Activated CD4-positive, alpha-beta T cell treated with anti-CD3 and anti-CD28 coated beads, Interleukin-10, Interleukin-2, amounts not matched to agents 100 ng/mL and 50 ng/mL, durations not matched to agents 16 hours and 8 hours (primary cell): ENCODE measurements around the gene EIF4E1B.

ENCODE experiments used
- DNase-seq: peaks from one replicate; pipeline ENCODE4 v3.0.0-alpha.2; 2020

The EIF4E1B gene

DNA sequence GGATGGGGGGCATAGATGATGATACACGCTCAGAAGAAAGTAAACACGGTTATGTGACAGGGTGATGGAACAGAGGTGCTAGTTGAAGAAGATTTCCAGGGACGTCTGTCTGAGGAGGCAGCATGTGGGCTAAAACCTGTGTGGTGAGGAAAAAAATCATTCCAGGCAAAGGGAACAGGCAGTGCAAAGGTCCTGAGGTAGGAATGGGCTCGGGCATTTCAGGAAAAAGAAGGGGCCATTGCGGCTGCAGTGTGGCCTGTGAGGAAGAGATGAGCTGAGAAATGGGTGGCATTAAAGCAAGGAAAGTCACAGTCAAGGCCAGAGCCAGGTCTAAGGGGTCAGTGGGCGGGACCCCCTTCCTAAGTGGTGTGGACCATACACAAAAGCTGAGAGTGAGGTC, 35.0 kb downstream of the EIF4E1B start:
- DNase-seq = no peak

DNA sequence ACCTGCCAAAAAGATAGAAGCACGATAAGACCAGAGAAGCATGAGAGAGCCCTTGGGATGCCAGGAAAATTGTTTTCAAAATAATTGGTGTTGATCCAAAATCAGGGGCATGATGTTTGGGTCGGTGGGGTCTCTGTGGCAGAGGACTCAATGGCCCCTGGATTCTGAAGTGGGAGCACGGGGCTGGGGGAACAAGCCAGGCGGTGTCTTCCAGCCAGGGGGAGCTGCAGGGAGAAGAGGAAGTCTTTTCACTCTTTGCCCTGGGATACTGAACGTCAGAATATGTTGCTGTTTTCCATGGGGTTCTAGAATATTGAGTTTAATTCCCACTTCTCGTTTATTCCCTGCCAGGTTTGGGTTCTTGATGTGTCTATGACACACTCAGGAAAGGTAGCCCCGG, 37.2 kb downstream of the EIF4E1B start:
- DNase-seq = no peak

DNA sequence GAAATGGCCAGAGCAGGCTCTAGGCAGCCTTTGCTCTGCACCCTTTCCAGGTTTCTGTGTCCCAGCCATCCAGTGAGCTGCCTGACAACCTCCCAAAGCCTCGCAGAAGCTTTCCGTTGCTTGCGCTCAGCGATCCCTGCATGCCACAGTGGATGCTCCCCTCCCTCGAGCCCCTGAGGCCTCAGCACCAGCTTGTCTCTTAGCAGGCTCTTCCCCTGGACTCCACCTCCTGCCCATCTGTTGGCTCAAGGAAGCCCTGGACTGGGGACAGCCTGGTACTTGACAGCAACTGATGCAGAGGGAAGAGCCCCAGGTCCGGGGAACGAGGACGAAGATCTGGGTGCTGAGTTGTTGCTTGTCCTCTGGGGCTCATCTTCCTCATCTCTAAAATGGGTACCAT, 40.0 kb downstream of the EIF4E1B start:
- DNase-seq = no peak

DNA sequence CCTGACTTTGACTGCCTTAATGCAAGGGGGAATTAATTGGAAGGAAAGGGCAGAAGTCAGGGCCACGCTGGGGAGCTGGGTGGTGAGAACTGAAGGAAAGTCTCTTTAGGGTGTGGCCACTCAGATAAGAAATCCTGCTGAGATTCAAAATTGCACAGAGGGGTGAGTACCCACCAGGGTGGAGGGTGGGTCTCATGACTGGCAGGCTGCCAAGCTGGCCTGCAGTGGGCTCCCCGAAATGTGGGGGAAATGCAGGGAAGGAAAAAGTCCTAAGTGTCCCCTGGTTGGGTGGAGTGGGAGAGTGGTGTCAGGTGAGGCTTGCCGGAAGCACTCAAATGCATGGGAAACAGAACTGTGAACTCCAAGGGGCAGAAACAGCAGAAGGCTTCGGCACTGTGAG, 40.9 kb downstream of the EIF4E1B start:
- DNase-seq = no peak

DNA sequence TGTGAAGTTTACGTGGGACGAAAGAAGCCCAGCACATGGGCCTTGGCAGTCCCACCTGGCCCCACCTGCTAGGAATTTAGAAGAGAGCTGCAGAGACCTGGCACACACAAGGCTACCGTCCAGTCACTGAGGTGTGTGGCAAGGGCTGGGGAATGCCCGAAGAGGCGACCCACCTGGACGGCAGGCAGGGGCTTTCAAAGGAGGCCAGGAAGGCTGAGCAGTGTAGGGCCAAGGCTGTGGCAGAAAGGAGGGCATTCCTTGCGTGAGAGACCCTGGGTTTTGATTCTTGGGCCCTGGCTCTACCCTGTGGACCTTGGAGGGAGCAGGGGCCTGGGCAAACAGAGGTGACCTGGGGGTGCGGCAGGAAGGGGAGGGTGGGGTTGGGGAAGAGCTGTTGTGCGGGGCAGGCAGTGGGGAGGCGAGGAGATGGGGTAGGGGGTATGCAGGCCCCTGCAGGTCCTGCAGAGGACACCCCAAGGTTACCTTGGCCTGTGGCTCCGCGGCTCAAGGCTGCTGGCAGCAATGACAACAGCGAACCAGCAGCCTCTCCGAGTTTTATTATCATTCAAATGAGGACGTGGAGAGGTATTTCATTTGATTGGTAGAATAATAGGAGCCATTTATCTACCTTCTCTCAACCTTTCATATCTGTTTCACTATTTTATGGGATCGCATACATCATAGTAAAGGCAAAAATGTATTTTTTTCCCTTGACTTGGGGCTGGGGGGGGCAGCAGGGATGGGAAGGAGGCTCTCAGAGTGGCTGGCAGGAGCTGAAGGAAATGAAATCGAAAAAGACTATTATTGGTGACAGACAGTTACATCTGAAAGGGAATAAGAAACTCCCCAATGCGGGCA, 41.6 kb downstream of the EIF4E1B start:
- no peak for DNase-seq

DNA sequence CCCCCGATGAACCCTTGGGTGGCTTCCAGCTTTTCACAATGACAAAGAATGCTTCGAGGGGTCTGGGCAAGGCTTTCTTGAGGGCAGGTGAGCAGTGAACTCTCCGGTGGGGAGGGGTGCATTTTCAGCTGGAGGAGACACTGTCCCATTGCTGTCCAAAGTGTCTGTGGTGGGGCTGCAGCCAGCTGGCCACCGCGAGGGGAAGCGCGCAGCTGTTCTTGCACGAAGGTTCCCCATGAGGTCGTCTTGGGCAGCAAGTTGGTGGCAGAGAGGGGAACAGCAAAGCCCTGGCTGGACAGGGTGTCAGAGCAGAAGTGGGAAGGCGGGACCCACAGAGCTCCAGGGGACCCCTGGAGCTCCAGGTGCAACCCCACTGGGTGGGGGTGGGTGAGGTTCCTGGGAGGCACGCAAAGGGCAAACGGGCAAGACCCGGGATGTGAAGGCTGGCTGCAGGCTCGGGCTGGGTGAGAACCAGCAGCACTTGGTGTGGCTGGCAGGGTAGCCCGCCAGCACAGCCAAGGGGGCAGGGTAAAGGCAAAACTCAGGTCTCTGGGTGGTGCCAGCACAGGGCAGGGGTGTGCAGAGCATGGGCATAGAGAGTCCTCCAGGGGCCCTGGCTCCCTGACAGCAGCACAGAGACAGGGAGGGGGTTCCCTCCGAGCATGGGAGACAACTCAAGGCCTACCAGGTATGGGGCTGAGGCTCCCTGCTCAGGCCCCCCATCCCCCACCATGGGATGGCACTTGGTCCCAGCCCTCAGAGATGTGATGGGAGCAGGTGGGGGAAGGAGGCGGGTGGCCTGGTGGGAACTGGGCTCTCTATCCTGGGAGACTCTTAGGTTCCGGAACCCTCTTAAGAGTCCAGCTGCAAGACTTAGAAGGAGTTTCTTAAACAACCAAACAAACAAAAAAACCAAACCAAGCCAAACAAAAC, 43.4 kb downstream of the EIF4E1B start:
- no peak for DNase-seq

DNA sequence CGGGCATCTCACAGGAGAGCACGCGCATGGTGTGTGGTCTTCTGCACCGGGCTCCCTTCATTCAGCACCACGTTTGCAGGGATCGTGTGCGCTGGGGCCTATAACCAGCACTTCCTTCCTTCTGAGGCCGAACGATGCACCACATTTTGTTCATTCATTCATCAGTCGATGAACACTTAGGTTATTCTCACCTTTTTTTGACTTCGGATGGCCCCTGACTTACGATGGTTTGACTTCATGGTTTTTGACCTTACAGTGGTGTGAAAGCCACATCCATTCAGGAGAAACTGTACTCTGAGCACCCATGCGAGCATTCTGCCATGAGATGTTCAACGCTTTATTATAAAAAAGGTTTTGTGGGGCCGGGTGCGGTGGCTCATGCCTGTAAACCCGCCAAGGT, 44.3 kb downstream of the EIF4E1B start:
- no peak for DNase-seq

DNA sequence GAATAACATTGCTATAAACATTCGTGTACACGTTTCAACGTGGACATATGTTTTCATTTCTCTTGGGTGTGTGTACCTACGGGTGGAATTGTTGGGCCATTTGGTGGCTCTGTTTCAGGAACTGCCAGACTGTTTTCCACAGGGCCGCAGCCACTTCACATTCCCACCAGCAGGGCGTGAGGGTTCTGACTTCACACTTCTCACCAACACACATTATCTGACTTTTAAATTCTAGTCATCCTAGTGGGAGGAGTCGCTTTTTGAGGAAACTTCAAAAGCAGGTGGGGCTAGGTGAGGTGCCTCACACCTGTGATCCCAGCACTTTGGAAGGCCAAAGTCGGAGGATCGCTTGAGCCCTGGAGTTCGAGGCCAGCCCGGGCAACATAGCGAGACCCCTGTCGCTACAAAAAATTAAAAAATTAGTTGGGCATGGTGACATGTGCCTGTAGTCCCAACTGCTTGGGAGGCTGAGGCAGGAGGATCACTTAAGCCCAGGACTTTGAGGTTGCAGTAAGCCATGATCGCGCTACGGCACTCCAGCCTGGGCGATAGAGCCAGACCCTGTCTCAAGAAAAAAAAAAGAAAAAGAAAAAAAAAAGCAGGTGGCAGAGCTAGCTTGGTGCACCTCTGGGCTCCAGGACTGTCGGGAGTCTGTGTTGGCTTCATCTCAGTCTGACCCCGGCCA, 45.3 kb downstream of the EIF4E1B start:
- no peak for DNase-seq

DNA sequence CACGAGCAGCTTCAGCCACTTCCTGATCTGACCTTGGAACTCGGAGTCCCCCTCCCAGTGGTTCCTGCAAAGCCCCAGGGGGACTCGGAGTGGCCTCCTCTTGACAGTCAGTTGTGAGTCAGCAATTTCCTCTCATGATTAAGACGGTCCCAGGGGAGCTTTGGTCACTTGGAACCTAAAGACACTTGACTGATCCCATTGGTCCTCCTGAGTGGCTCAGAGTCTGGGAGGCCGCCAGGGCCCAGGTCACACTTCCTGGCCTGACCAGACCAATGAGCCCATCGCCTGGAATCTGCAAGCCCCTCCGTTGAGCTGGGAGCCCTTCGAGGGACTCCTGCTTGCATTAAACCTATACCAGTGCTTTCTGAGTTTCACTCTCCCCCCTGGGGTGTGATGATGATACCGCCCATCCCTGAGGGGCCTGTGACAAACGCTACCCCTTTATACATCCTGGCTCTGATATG, 45.9 kb downstream of the EIF4E1B start:
- no peak for DNase-seq

DNA sequence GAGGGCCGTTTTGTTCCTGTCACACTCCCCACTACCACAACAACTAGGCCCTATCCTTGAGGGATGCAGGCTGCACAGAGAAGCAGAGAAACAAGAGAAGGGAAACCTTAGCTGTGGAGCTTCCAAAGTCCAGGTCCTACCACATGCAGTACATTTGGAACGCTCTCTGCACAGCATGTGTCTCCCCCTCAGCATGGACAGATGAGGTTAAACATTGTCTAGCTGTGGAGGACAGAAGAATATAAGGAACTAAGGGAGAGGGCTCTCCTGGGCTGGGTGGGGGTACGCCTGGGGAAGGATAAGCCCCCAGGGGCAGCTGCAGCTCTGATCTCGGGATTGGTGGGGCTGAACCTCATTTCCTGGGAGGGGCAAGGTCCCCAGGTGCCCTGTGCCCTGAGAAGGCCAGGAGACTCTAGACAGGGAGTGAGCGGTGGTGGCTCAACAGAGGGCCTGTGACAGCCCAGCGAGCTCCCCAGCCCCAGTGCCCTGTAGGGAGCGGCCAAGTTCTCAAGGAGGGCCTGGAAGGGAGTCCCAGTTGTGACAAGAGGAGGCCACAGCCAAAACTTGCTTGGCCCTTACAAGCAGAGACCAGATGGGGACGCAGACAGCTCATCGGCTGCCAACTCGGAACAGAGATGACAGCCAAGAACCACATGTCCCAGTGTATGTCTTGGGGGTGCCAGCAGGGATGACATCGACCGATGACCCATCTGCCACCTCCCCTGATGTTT, 46.9 kb downstream of the EIF4E1B start:
- DNase-seq = no peak

DNA sequence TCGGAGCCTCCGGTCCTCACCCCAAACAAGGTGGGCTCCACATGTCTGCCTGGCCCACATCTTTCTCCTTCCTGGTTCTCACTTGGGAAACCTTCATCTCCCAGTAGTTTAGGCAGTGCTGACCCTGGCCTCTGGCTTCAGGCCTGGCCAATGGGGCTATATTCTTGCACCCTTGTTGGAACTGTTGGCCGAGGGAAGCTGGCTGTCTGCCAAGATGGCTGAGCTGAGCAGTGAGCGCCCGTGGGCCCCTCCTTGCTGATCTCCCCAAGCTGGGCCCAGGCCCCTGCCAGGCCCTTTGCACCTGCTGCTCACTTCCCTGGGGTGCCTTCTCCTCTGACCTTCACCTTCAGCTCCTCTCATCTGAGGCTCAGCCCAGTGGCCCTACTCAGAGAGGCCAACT, 48.1 kb downstream of the EIF4E1B start:
- DNase-seq = no peak

DNA sequence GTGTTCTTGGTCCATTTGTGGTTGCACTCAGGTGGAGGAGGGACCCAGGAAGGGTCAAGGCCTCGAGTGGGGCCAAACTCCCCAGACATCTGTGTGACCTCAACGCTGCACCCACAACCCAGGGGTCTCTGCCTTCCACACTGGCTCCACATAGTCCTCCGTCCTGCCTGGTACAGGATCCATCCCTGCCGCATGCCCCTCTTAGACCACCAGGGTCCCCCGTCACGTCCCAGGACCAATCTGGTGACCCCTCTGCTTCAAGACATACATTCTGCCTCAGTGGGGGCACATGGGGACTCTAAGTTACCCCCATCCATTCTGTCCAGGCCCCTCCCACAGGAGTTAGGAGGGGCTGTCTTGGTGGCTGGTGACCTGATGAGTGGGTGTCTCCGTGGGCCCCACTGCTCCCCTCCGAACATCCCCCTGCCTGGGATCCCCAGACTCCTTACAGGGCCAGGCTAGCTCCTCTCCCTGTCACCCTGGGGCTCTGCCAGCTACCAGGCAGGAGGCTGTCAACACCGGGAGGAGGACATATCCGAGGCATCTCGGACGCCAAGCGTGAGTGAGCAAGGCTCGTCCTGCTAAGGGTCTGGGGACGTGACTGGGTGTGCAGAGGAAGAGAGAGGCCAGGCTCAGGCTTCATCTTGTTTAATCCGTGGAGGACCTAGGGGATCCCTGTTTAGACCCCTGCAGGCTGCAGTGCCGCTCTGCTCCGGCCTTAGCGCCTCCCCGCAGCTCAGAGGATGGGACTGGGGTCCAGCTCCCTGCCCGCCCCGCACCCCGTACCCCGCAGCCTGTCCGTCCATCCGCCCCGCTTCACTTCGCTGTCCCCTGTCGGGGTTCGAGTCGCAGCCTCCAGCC, 49.1 kb downstream of the EIF4E1B start:
- DNase-seq = no peak

DNA sequence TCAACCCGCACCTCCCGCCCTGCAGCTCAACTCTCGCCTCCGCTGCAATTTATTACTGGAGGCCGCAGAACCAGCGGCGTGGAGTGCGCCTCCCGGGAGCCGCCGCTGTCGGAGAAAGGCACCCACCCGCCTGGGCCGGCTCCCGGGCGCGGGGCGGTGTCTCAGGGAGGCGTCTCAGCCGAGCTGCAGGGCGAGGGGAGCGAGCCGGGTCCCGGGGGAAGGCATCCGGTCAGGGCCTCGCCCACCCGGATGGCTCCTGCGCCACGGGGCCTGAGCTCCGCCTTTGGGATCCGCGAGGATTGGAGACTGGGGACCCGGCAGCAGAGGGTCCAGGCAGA, 49.7 kb downstream of the EIF4E1B start:
- no peak for DNase-seq

DNA sequence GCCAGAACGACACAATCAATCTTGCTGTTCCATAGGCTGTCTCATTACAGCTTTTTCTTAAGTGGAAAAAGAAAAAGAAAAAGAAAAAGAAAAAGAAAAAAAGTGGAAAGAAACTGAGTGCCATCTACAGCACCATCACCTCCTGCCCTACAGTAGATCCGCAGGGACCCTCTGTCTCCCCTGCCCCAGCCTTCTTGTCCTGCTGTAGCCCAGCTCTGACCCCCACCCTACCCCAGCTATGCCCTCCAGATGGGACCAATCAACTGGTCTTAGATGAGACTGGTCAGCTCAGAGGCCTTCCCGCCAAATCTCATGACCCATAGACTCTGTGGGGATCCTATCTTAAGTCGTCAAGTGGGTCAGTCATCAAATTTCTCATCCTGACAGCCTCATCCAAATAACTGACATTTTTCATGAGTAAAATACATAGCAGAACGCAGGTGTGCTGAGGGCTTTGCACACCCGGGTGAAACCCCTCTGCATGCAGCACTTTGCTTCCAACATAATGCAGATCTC, 51.6 kb downstream of the EIF4E1B start:
- DNase-seq = no peak

DNA sequence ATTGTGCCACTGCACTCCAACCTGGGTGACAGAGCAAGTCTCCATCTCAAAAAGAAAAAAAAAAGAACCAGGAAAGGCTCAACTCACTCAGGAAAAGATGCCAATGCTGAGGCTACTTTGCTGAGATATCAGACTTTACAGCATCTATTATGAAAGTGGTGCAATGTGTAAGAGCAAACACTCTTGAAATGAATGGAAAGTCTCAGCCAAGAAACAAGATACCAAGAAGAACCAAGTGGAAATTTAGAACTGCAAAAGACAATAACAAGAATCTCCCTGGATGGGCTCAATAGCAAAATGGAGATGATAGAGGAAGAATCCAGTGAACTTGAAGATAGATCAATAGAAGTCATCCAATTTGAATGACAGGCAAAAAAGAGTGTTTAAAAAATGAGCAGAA, 54.5 kb downstream of the EIF4E1B start:
- DNase-seq = no peak

DNA sequence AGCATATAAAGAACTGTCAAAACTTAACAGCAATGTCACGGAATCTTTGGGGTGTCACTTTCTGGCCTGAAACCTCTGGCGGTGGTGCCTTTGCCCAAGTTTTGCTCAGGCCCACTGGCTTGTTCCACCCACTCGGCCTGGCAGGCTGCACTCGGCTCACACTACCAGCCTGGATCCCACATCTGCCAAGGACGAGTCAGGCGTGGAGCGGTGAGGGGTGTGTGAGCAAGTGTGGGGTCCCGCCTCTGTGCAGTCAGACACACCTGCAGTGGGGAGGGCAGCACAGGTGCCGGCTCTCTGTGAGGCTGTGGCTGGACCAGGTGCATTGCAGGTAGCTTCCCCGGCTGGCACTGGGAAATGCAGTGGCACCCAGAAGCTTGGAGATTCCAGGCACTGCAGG, 56.8 kb downstream of the EIF4E1B start:
- no peak for DNase-seq

DNA sequence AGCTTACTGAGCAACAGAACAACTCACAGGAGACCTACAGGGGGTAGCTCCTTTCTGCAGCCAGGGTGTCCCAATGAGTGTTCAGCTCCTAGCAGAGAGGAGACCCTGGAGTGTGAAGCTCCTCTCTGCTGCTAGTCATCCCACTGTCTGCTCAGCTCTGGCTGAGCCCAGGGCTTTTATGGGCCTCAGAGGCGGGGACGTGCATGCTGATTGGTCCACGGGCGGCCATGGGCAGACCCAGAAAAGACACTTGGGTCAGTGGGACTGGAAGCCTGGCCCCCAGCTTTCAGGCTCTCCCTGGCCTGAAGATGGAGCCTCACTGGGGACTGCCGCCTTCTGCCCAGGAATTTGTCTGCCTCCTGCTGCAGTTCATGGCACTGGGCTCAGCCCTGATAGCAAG, 57.4 kb downstream of the EIF4E1B start:
- DNase-seq = no peak

DNA sequence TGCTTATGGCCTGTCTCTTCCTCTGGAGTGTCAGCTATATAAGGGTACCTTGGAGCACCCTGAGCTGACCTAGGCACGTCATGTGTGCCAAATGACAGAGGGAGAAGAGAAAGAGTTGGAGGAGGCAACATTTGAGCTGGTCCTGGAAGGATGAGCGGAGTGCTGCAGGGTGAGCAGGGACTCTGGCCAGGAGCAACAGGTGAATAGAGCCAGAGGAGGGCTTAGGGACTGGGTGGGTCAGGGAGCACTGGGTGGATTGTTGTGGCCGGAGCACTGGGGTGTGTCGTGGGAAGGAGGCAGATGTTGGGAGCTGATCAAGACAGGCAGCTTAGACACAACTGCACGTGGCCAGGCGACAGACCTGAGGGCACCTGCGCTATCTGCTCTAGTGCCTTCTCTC, 60.4 kb downstream of the EIF4E1B start:
- DNase-seq = no peak

DNA sequence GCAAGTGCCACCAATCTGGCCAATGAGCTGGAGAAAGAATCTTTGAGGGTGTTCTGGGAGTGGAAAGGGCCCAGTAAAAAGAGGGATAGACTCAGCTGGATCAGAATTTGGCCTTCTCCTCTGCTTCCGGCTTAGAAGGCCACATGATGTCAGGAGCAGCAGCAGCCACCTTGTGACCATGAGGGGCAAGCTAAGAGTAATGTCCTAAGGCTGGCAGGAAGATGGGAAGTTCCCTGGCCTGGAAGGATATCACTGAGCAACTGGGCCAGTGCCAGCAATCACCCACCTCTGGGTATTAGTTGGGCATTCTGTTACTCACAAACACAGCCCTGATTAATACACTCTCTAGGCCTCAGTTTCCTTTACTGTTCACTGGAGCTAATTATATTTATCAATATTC, 61.0 kb downstream of the EIF4E1B start:
- DNase-seq = no peak

DNA sequence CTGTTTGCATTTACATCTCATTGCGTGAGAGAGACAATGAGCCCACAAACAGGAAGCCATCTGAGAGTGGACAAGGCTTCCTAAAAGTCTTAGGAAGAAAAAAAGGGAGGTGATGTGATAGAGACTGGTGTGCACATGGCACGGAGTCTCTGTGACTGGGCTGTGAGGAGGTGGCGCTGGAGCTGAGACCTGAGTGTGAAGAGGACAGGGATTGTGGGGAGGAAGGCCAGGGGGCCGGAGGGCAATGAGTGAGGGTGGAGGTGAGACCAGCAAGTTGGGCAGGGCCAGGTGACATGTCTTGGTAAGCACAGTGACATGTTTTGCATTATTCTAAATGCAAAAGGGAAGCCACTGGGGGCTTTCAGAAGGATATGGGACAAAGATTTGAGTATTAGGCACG, 61.9 kb downstream of the EIF4E1B start:
- no peak for DNase-seq

DNA sequence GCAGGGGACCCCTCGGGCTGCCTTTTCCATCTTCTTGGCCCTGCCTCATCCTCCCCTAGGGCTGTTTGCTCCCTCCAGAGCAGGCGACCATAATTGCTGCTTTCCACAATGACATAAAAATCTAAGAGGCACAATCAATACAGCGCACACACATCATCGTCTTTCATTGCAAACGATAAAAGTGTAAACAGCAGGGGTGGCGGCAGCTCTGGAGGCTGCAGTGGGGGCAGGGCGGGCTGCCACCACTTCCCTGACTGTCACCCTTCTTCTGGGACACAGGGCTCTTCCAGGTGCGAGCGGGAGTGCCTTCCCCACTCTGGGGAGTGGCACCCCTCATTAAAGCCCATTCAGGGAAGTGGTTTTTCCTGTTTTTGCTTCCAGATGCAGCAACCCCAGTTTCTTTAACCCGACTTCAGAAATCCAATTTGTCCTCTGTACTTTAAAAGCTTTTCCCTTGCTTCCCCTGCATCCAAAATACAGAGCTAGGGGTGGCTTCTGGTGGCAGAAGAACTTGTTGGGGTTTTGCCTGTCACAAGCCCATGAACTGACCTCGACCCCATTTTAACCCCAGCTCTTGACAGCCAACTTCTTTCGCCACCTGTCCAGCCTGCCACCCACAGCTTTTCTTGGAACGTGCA, 62.5 kb downstream of the EIF4E1B start:
- DNase-seq = no peak
